ENCODE data around the gene CCDC152. TPM values are rescaled to one million over a fixed set of nuclear protein-coding genes. Genes with fewer than 3 reads are reported as not detected.

The CCDC152 gene
- total and polyA plus RNA-seq, 10 of the 15 experiments (the other 5 are each of a cell fraction or from before 2014, with no cell fraction given) = 0.12 to 25.8 (median 13.5) TPM

- no peak overlapping the region for H3K4me3 ChIP-seq
- SMC1A ChIA-PET (ENCODE audit: uncharacterized antibody, unreplicated experiment) = interaction anchor here (1.1 to 2.2 kb wide), 3 partner anchors 10 to 13 kb away, joined by 3 to 8 read pairs (median 8); no protein-coding TSS in a partner anchor
- POLR2A ChIA-PET = no interaction called here
- TF ChIP-seq ZNF687 (IDR thresholded peaks at IDR 0.05) (no peak), CHD4 (IDR thresholded peaks at IDR 0.05) (no peak), ELK1 (IDR thresholded peaks at IDR 0.05; ENCODE audit: low read depth, low read length) (no peak), PAX8 (IDR thresholded peaks at IDR 0.05) (no peak), CUX1 (IDR thresholded peaks at IDR 0.05; ENCODE audit: insufficient replicate concordance, low read depth, low read length) (no peak), ATF7 (IDR thresholded peaks at IDR 0.05; ENCODE audit: low read depth) (no peak), ZZZ3 (IDR thresholded peaks at IDR 0.05; ENCODE audit: control insufficient read depth, insufficient read length, low read depth) (no peak), NFYA (IDR thresholded peaks at IDR 0.05; ENCODE audit: borderline replicate concordance, low read depth, low read length) (no peak), TAF1 (IDR thresholded peaks at IDR 0.05; ENCODE audit: borderline replicate concordance, low read depth, low read length) (no peak), EP300 (IDR thresholded peaks at IDR 0.05; ENCODE audit: borderline replicate concordance in 1 of 2, control insufficient read depth in 1 of 2, low read depth in 2 of 2, low read length in 2 of 2) (no peak), EGR1 (IDR thresholded peaks at IDR 0.05; ENCODE audit: borderline replicate concordance in 1 of 2, low read depth in 2 of 2, low read length in 2 of 2) (no peak), FOXM1 (IDR thresholded peaks at IDR 0.05; ENCODE audit: low read depth, low read length) (no peak), MAX (IDR thresholded peaks at IDR 0.05; ENCODE audit: low read depth, low read length) (no peak)
Measured at GRCh38 chr5:42761791-42762190, 5.2 kb downstream of the CCDC152 start.

More at GRCh38 chr5:42761791-42762190, 5.2 kb downstream of the CCDC152 start:
- H4K20me1 ChIP-seq (ENCODE audit: control insufficient read depth, insufficient read depth) = no peaks in the 10 kb centered on the region
- RAD21 ChIA-PET (ENCODE audit: unreplicated experiment) = interaction anchor here (1.3 kb wide), 1 partner anchor 128 kb away, joined by 3 read pairs; no protein-coding TSS in a partner anchor
- no peak overlapping the region for H2AFZ ChIP-seq (ENCODE audit: control insufficient read depth, low read depth, low read length)
- no peak overlapping the region for H3K27ac ChIP-seq (ENCODE audit: control insufficient read depth, insufficient read depth)
- intact Hi-C loops (cut with micrococcal nuclease; ENCODE audit: unreplicated experiment) (no loop called here), in situ Hi-C loops (cut with MboI) (loop anchor here (10.0 kb wide), 1 partner anchor 907 kb away; no protein-coding TSS in a partner anchor)
- no peaks in the 10 kb centered on the region for H3K9me3 ChIP-seq (replicated peaks; ENCODE audit: control insufficient read depth, insufficient read depth, low read length)
- CTCF ChIA-PET = interaction anchor here (0.7 to 1.8 kb wide), 5 partner anchors 11 to 757 kb away, joined by 3 to 7 read pairs (median 4); no protein-coding TSS in a partner anchor
- ATAC-seq = no peak
- no peak for FAIRE-seq
- H3K79me2 ChIP-seq (ENCODE audit: control insufficient read depth, insufficient read depth, low read length) = no peaks in the 10 kb centered on the region
- H3K4me1 ChIP-seq (ENCODE audit: control insufficient read depth, insufficient read depth, low read length) = no peaks in the 10 kb centered on the region
- 100% methylated on average over 1 of the region's 1 CpG for WGBS (ENCODE audit: insufficient coverage, insufficient replicate concordance, low lambda C conversion rate, missing lambda C conversion rate)
- DNase-seq (ENCODE audit: low read depth, low spot score) = no peak
- no peaks in the 10 kb centered on the region; a peak in 1 of 4 replicates for H3K36me3 ChIP-seq (ENCODE audit: control insufficient read depth in 2 of 2, insufficient read depth in 2 of 2, low read length in 1 of 2)
- H3K9ac ChIP-seq (ENCODE audit: control insufficient read depth, insufficient read depth, low read length) = no peak overlapping the region
- H3K27me3 ChIP-seq (replicated peaks in 1 of 2; ENCODE audit: control insufficient read depth in 2 of 2, insufficient read depth in 2 of 2, low read length in 1 of 2) = no peaks in the 10 kb centered on the region
- BruUV-seq (replicated peaks) = no TSS peak
- no peak overlapping the region for H3K4me2 ChIP-seq (ENCODE audit: control insufficient read depth, insufficient read depth)
